ENCODE measurements around the gene TRIM10. TPM values are rescaled to one million over a fixed set of nuclear protein-coding genes. Genes with fewer than 3 reads are reported as not detected.

The TRIM10 gene
- total RNA-seq, 4 donors from 2014 or later, result 0.08 TPM; not detected in 3

DNA sequence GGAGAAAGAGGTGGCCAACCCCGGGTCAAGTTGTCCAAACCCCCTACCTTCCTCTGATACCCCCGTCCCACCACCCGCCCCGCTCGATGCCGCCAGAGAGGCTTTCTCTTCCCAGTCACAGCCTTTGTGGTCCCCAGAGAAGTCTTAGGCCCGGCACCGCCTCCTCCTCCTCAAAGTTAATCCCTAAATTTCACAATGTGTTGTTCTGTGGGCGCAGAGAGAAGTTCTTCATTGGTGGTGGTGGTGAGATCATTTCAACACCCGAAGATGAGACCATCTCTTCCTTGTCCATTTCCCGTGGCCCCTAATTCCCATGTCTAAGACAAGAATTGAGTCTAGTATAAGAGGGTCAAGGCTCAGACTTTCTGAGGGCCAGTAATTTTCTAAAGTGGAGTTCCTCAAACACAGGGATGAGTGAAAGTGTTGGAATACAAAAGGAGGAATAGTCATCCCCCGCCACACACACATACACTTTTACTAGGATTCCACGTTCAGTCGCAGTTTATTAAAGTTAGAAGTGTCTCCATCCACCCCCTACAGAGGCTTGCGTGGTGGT lies 58.5 kb downstream of the TRIM10 start:
- H3K36me3 ChIP-seq, result no peaks in the 10 kb centered on the region
- peak; percentile 75 for ATAC-seq
- peak overlapping the region in 1 of 2 donors; percentile 47 for H3K4me3 ChIP-seq
- peaks cover 64% of the 10 kb centered on the region for H3K27me3 ChIP-seq
- 32 to 43% methylated on average over 5 to 13 of the region's 15 CpGs for WGBS, 2 donors (ENCODE audit: low coverage in 1 of 2)
- peaks cover 0 to 40% (median 19%) of the 10 kb centered on the region in 3 donors for H3K4me1 ChIP-seq
- TF ChIP-seq POLR2AphosphoS5 (IDR thresholded peaks at IDR 0.05) (no peak), POLR2A (IDR thresholded peaks at IDR 0.05) (peak in 1 of 2 donors; percentile 17), EP300 (IDR thresholded peaks at IDR 0.05) (no peak)
- no peaks in the 10 kb centered on the region for H3K9me3 ChIP-seq
- H3K27ac ChIP-seq, result peak overlapping the region in 3 of 4 donors; percentile 69 to 86 (median 76)

Small RNAs within 50 kb of the gene (small RNA-seq; reads per million reads assigned to genes)
- gene RF00554, result 0 reads per million in 4 donors

Other genes with a start within 250 kb of the TRIM10 start
- gene HLA-A, start 218.7 kb downstream of the TRIM10 start, total RNA-seq, result 100 to 1,000 TPM; 281 to 626 (median 424) TPM
- 10 to 100 TPM; 11.6 to 28.8 (median 20.0) TPM for gene POLR1H, start 99.9 kb downstream of the TRIM10 start, total RNA-seq
- 10 to 100 TPM; 49.4 to 63.1 (median 57.5) TPM for gene PPP1R11, start 94.0 kb downstream of the TRIM10 start, total RNA-seq
- under 1 TPM in 1 of 4 donors, not detected in 3; 0.49 TPM for gene RNF39, start 85.4 kb downstream of the TRIM10 start, total RNA-seq
- gene TRIM31, start 48.1 kb downstream of the TRIM10 start, total RNA-seq, result not detected
- gene TRIM40, start 25.1 kb downstream of the TRIM10 start, total RNA-seq, result not detected
- gene TRIM15, start 2.3 kb upstream of the TRIM10 start, total RNA-seq, result not detected
- gene TRIM26, start 52.2 kb upstream of the TRIM10 start, total RNA-seq, result 10 to 100 TPM; 38.1 to 57.8 (median 45.8) TPM
- gene TRIM39, start 165.7 kb upstream of the TRIM10 start, total RNA-seq, result 10 to 100 TPM; 18.4 to 24.1 (median 22.6) TPM
- gene RPP21, start 183.9 kb upstream of the TRIM10 start, total RNA-seq, result 100 to 1,000 TPM in 1 of 4 donors, 10 to 100 TPM in 3; 60.7 to 137 (median 82.2) TPM

All from gastroesophageal sphincter (tissue), 4 donors.